Measurements from ENCODE around the gene PARP15.
"Not testable (repeated sequence)": the region's sequence is repeated elsewhere in the genome, so short reads cannot be mapped to it uniquely, and the experiment has no call there.

The PARP15 gene

DNA sequence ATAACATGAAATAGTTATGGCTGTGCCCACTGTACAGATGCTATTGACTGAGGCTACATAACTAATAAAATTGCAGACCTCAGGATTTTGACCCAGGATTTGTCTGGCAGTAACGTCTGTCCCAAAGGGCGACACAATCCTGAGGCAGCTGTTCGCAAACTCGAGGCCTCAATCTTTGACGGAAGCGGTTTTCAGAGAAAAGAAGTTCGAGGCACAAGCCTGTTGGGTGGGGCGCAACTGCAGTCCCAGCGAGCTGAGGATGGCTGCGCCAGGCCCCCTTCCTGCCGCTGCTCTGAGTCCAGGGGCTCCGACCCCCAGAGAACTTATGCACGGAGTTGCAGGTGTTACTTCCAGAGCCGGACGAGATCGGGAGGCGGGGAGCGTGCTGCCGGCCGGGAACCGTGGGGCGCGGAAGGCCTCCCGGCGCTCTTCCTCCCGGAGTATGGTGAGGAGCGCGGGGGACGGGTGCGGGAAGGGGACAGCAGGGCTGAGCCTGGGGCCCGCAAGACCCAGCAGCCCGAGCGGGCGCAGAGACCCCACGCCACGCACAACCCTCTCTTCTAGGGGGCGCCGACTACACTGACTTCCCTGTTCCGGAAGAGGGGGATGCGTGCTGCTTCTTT lies at the start of gene PARP15:
PARP15 (plus strand) TSS at position 242 of the 623 bp plus-strand sequence; CDS start at position 260, 18 bp downstream.
- DNase-seq (ENCODE audit: low read depth in 2 of 2), result no peak

DNA sequence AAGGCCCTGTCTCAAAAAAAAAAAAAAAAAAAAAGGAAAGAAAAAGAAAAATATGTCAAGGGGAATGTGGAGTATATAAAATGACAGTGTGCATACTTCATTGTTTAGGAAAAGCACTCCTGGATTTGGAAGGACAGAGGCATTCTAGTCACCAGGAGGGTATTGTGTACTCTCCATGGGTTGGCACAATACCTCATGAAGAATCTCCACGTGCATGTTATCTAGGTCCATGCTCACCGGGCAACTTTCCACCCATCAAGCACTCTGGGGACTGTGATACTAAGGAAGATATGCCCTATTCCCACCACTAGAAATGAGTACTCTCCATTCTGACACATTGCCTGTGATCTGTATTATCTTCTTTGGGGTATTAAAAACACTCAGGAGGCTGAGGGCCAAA lies 47.3 kb upstream of the PARP15 start:
- DNase-seq (ENCODE audit: low read depth in 2 of 2), result no peak

- no peak for DNase-seq (ENCODE audit: low read depth in 2 of 2)
Observed at GRCh38 chr3:122533480-122533879, 44.0 kb upstream of the PARP15 start.

DNA sequence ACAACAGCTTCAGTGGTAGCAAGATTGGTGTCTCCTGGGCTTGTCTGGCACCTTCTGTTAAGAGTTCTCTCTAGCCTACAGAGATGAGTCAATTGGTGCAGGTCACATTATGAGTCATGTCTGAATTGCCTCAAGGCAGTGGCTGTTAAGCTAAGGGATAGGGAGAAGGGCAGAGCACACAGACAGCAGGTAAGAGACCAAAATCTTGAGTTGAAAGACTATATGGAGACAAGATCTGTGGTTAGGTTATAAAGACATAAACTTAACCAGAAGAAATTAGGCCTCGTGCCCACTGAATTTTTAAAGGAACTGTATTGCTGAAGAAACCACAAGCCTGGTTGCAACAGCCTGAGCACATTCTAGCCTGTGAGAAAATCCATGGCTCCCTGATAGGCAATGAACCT lies 43.5 kb upstream of the PARP15 start:
- no peak for DNase-seq (ENCODE audit: low read depth in 2 of 2)

DNA sequence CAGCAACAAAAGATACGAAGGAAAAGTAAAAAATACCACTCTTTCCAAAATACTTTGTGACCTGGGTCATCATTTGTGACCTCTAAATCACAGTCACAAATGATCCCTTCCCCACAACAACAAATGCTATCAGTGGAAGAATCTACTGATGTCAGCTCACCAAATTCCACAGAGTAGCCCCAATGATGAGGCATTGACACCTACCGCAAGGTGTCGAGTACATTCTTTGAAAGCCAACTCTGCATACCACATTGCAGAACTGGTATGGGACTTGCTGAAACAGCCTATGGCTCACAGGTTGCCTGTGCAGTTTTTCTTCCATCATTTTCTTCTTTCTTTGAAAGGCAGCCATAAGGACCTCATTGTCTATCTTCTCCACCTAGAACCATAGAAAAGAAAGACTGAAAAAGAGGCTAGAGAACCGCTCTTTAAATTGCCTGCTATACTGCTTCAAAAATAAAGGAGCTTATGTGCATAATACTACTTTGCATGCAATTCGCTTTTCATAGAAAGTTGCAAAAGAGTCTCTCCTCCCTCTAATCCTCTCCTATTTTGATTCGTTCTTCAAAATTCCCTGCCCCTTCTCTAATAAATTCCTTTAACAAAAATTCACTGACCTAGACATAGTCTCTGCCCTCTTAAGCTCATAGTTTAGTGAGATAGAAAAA lies 41.4 kb upstream of the PARP15 start:
- DNase-seq (ENCODE audit: low read depth in 2 of 2), result no peak

GRCh38 chr3:122536632-122537001 lies 40.8 kb upstream of the PARP15 start:
- no peak for DNase-seq (ENCODE audit: low read depth in 2 of 2)

GRCh38 chr3:122538956-122539490 lies 38.4 kb upstream of the PARP15 start:
- DNase-seq (ENCODE audit: low read depth in 2 of 2), result no peak

- no peak for DNase-seq (ENCODE audit: low read depth in 2 of 2)
Observed at GRCh38 chr3:122546151-122546550, 31.3 kb upstream of the PARP15 start.

GRCh38 chr3:122548076-122548475 lies 29.4 kb upstream of the PARP15 start:
- DNase-seq (ENCODE audit: low read depth in 2 of 2), result no peak

DNA sequence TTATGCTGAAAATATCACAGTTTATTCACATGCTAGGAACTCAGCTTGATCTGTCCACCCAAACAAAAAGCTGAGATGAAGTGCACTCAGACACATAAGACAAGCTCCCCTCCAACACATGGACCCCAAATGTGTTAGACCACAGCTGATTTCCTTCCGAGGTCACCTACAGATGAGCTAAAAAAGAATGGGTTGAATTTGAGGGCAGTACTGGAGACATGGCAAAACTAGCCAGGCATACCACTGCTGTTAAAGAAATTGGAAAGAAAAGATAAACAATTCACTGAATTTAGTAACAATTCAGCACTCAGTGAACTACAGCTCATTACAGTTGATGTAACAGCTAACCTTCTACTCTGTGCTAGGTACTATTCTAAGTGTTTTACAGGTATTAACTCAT lies 28.8 kb upstream of the PARP15 start:
- DNase-seq (ENCODE audit: low read depth in 2 of 2), result no peak

GRCh38 chr3:122553171-122553570 lies 24.3 kb upstream of the PARP15 start:
- DNase-seq (ENCODE audit: low read depth in 2 of 2), result no peak

DNA sequence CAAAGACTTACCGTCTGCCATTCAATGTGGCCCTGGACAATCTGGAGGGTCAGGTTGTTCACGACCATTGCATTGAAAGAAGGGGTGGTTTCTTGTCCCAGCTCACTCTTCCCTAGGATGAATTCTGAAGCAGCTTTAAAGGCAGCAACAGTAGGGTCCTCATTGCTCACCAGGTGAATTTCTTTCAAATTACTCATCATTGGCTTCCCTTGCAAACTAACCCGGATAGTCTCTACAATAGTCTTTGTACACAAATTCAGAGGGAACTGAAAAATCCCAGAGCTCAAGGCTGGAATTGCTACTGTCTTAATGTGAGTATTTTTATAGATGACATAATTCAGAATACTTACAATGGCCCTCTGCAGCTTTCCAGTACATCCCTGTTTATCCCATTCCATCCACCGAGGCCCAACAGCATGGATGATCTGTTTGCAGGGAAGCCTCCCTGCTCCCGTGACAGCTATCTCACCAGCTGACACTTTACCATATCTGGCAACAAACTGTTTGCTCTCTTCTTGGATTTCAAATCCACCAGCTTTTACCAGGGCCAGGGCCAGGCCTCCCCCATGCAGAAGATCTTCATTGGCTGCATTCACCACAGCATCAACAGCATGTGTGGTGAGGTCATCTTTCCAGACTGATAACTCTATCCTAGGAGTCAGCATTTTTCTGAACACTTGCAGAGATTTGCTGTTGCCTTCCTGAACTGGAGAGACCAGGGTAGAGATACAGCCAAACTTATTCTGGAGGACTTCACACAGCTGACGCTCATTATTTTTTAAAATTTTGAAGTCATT lies 22.0 kb upstream of the PARP15 start:
- DNase-seq (ENCODE audit: low read depth in 2 of 2), result no peak

GRCh38 chr3:122557356-122557755 lies 20.1 kb upstream of the PARP15 start:
- DNase-seq (ENCODE audit: low read depth in 2 of 2), result no peak

GRCh38 chr3:122558605-122559004 lies 18.8 kb upstream of the PARP15 start:
- DNase-seq (ENCODE audit: low read depth in 2 of 2), result no peak

DNA sequence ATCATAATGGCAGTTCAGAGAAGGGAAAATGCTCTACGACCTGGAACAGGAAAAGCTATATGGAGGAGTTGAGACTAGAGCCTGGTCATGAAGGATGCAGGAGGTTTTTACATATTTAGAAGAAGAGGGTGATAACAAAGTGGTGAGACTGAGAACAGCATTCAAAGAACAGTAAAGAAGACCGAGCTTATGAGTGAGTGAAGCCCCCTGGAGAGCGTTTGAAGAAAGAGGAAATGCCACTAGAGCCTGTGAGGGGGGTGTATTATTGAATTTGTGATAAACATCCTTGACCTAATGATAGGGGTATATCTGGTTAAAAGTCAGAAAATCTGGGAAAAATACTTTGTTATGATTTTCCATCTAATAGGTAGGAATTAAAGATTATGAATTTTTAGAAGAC lies 17.5 kb upstream of the PARP15 start:
- no peak for DNase-seq (ENCODE audit: low read depth in 2 of 2)

DNA sequence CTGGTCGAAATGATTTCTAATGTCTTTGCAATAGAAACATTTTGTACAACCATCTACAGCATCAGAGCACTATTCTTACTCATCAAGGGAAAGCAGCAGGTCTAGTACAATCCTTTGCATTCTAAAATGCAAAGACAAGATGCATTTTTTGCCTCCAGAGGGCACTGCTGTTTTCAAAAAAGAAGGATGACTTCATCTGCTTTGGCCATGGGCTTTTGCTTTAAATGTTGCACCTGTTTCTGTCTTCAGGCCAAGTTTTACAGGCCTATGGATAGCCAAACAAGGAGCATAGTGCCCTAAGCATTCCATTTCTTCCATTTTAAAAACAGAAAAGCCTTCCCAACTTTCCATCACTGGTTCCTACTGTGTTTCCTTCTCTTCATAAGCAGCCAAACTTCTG lies 16.8 kb upstream of the PARP15 start:
- DNase-seq (ENCODE audit: low read depth in 2 of 2), result peak in 1 of 2 donors; percentile 44

- no peak for DNase-seq (ENCODE audit: low read depth in 2 of 2)
Observed at GRCh38 chr3:122562923-122563716, 14.3 kb upstream of the PARP15 start.

DNA sequence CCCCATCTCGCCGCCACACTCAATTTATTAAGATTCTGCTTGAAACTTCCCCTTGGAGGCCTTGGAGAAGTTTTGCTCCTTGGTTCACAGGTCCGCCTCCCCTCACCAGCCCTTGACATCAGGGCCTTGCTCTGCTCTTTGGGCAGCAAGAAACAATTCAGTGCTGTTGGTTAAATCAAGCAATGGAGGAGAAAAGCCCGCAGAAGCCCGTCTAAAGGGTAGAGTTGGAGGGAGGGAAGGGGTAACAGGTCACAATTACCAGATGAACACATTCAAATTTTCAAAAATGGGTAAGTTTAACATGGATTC lies 13.8 kb upstream of the PARP15 start:
- no peak for DNase-seq (ENCODE audit: low read depth in 2 of 2)

DNA sequence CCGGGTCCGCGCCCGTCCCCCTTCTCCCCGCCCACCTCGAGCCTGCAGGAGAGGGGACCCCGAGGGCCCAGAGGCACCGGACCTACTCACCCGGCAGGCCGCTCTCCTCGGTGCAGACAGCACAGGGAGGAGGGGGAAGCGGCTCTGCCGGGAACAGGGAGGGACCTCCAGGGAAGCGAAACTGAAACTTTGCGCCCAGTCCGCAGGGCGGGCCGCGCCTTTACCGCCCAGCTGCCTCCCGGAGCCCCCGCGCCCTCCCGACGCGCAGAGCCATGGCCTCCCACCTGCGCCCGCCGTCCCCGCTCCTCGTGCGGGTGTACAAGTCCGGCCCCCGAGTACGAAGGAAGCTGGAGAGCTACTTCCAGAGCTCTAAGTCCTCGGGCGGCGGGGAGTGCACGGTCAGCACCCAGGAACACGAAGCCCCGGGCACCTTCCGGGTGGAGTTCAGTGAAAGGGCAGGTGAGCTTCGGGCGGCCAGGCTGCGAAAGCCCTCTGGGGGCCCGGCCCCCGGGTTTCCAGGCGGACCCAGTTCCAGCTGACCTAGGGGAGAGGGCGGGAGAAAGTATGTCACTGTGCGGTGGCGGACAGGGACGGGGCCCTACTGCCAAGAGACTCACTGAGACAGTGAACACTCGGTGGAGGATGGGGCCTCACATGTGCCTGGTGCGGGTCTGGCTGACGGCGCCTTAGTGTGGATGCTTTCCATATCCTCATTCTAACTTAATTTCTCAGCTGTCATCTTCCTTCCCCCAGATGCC lies 13.1 kb upstream of the PARP15 start, which contains the start of the genes DTX3L and PARP9:
DTX3L (plus strand) TSS at position 184 of the 758 bp plus-strand sequence; CDS start at position 273, 89 bp downstream.
PARP9 (minus strand) TSS at position 146 of the 758 bp plus-strand sequence. CDS start 4,680 bp downstream, outside the sequence.
- DNase-seq (ENCODE audit: low read depth in 2 of 2), result peak; percentile 72 to 76

DNA sequence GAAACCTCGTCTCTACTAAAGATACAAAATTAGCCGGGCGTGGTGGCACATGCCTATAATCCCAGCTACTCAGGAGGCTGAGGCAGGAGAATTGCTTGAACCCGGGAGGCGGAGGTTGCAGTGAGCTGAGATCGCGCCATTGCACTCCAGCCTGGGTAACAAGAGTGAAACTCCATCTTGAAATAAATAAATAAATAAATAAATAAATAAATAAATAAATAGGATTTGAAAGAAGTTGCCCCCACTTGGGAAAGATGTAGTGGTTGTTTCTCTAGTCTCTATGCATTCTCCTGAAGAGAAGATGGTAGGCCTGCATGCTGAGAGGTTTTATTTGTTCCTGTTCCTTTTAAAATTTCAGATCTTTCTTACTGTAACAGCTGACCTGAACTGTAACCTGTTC lies 9.3 kb upstream of the PARP15 start:
- DNase-seq (ENCODE audit: low read depth in 2 of 2), result not testable (repeated sequence)

- DNase-seq (ENCODE audit: low read depth in 2 of 2), result no peak
Observed at GRCh38 chr3:122568755-122569154, 8.7 kb upstream of the PARP15 start.

All from stimulated activated CD8-positive, alpha-beta memory T cell treated with anti-CD3 and anti-CD28 coated beads, Interleukin-15, amount 100 ng/mL, for 4 hours (primary cell).